Measurements from ENCODE around the gene CEP162. TPM values are rescaled to one million over a fixed set of nuclear protein-coding genes. Genes with fewer than 3 reads are reported as not detected.

CEP162 gene
- total RNA-seq, 4 donors from 2014 or later, result 6.3 to 45.4 (median 8.7) TPM

GRCh38 chr6:84269947-84270733 is 42.7 kb upstream of the CEP162 start:
- H3K36me3 ChIP-seq, result no peaks in the 10 kb centered on the region
- no peaks in the 10 kb centered on the region for H3K27me3 ChIP-seq
- DNase-seq, result no peak
- TF ChIP-seq POLR2A (IDR thresholded peaks at IDR 0.05) (no peak), CTCF (IDR thresholded peaks at IDR 0.05) (no peak)
- H3K4me3 ChIP-seq, result no peak overlapping the region
- no peak overlapping the region for H3K27ac ChIP-seq
- H3K4me1 ChIP-seq, result no peaks in the 10 kb centered on the region
- no peaks in the 10 kb centered on the region for H3K9me3 ChIP-seq

DNA sequence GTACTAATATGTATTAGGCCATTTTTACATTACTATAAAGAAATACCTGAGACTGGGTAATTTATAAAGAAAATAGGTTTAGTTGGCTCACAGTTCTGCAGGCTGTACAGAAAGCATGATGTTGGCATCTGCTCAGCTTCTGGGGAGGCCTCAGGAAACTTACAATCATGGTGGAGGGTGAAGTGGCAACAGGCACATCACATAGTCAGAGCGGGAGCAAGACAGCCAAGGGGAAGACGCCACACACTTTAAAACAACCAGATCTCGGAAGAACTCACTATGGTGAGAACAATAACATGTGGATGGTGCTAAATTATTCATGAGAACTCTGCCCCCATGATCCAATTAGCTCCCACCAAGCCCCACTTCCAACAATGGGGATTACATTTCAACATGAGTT is 41.3 kb upstream of the CEP162 start:
- no peaks in the 10 kb centered on the region for H3K9me3 ChIP-seq
- no peaks in the 10 kb centered on the region for H3K27me3 ChIP-seq
- no peak overlapping the region for H3K4me3 ChIP-seq
- no peaks in the 10 kb centered on the region for H3K4me1 ChIP-seq
- no peak for DNase-seq
- no peak overlapping the region for H3K27ac ChIP-seq
- no peaks in the 10 kb centered on the region for H3K36me3 ChIP-seq
- TF ChIP-seq CTCF (IDR thresholded peaks at IDR 0.05) (no peak), POLR2A (IDR thresholded peaks at IDR 0.05) (no peak)

DNA sequence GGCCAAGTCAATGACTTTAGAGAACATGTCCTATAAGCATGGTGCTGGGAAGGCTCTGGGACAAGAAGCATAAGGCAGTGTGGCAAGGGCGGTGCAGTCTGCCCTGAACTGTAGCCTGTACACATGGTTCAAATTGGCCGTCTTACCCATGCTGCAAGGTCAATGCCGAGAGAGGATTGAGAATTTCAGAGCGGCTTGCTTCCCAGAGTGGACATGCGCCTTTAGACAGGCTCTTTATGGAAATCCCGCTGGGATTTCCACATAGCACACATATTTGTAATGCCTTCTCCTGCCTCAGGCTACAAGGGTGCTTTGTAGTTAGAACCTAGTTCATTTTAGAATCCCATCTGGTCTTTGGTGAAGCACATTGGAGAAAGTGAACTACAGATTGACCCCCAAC is 36.1 kb upstream of the CEP162 start:
- no peaks in the 10 kb centered on the region for H3K27me3 ChIP-seq
- H3K27ac ChIP-seq, result no peak overlapping the region
- no peaks in the 10 kb centered on the region for H3K4me1 ChIP-seq
- H3K36me3 ChIP-seq, result peaks cover 0 to 3% (median 0%) of the 10 kb centered on the region in 3 donors
- H3K9me3 ChIP-seq, result no peaks in the 10 kb centered on the region
- DNase-seq, result no peak
- H3K4me3 ChIP-seq, result no peak overlapping the region
- TF ChIP-seq CTCF (IDR thresholded peaks at IDR 0.05) (no peak), POLR2A (IDR thresholded peaks at IDR 0.05) (no peak)

- H3K4me1 ChIP-seq, result no peaks in the 10 kb centered on the region
- H3K36me3 ChIP-seq, result peaks cover 0 to 3% (median 0%) of the 10 kb centered on the region in 3 donors
- no peaks in the 10 kb centered on the region for H3K9me3 ChIP-seq
- H3K27ac ChIP-seq, result no peak overlapping the region
- no peak for TF ChIP-seq CTCF (IDR thresholded peaks at IDR 0.05)
- no peak for TF ChIP-seq POLR2A (IDR thresholded peaks at IDR 0.05)
- no peak for DNase-seq
- H3K27me3 ChIP-seq, result no peaks in the 10 kb centered on the region
- H3K4me3 ChIP-seq, result no peak overlapping the region
These were observed 33.5 kb upstream of the CEP162 start for GRCh38 chr6:84260926-84261325.

DNA sequence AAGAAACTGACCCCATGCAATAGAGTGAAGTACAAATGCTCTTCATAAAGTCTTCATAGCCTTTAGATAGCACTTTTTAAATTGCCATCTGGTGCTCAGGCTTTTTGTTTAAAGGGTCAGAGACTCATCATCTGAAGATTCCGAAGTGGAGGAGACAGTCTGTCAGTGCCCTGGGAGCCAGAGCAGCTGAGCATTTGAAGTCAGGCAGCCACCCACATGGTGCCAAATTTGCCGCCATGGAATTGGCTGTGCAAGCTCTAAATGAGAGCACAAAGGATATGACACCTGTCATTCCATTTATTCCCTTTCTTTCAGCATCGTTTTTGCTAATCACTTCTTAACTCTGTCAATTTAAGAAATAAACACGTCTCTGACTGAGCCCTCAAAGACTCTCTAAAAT is 32.8 kb upstream of the CEP162 start:
- Histone ChIP-seq H3K36me3 (peaks cover 0 to 3% (median 0%) of the 10 kb centered on the region in 3 donors), H3K27ac (no peak overlapping the region), H3K4me3 (no peak overlapping the region), H3K4me1 (no peaks in the 10 kb centered on the region), H3K9me3 (no peaks in the 10 kb centered on the region), H3K27me3 (no peaks in the 10 kb centered on the region)
- TF ChIP-seq CTCF (IDR thresholded peaks at IDR 0.05) (no peak), POLR2A (IDR thresholded peaks at IDR 0.05) (no peak)
- DNase-seq, result no peak
